NK-92 (cell line): ENCODE measurements around the gene JPH3.
"Not testable (repeated sequence)": the region's sequence is repeated elsewhere in the genome, so short reads cannot be mapped to it uniquely, and the experiment has no call there.

Experiments
- DNase-seq: peaks from one replicate; lab custom pipeline; 2025; ENCODE audit not compliant: unreplicated experiment; lab: John Stamatoyannopoulos, UW

Gene JPH3

DNA sequence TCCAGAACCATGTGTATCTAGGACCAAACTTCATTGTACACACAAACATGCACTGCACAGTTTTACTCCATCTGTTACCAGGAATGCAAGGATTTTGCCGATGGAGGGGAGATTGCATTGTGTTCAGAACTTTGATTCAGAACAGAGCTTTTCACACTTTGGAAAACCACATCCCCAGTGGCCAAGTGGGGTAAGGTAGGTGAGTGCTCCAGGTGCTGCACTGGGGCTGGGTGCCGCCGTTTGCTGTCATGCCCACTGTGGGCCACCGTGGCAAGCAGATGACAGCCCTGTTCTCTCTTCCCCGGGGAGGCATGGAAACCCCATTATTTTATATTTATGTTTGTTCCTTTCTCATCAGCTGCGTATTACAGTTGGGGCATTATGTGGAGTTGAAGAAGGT, 29.3 kb upstream of the JPH3 start:
- DNase-seq: no peak

DNA sequence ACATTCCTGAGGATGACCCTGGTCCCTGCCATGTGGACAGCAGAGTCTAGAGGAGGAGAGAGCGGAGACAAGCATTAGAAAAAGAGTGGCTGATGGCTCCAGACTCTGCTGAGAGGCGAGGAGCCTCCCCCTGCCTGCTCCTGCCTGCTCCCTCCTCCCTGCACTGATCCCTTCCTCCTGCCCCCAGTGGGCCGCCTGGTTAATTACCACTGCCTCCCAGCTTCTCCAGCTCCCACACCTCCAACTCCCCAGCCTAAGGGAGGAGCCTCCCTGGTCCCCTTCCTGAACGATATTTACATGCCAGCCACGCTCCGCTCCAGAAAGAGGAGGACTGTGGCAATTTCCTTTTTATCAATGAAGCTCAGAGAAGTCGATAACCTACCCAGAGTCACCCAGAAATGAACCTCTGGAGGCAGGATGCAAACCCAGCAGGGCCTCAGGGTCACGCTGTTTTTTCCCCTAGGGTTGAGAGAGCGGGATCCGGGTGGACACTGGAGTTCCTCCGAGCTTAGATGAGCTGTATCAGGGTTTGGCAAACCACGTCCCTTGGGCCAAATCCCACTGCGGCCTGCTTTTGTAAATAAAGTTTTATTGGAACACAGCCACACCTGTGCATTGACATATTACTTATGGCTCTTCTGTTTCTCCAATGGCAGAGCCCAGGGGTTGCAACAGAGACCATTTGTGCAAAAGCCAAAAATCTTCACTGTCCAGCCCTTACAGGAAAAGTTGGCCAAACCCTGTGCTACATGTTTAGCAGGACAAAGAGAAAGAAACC, 27.1 kb upstream of the JPH3 start:
- no peak for DNase-seq

GRCh38 chr16:87576171-87576570, 26.1 kb upstream of the JPH3 start:
- DNase-seq: no peak

GRCh38 chr16:87578142-87578930, 24.0 kb upstream of the JPH3 start:
- not testable (repeated sequence) for DNase-seq

DNA sequence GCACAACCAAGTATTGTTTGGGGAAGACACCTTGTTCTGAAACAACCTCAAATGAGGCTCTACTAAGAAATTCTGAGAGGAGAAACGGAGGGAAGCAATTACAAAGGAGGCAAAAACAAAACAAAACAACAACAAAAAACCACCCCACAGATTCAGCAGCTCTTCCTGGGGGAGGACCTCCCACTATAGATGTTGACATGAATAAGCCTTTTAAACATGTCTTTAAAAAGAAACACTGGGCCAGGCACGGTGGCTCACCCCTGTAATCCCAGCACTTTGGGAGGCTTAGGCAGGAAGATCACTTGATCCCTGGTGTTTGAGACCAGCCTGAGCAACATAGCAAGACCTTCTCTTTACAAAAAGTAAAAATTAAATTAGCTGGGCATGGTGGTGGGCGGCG, 22.6 kb upstream of the JPH3 start:
- DNase-seq: no peak

DNA sequence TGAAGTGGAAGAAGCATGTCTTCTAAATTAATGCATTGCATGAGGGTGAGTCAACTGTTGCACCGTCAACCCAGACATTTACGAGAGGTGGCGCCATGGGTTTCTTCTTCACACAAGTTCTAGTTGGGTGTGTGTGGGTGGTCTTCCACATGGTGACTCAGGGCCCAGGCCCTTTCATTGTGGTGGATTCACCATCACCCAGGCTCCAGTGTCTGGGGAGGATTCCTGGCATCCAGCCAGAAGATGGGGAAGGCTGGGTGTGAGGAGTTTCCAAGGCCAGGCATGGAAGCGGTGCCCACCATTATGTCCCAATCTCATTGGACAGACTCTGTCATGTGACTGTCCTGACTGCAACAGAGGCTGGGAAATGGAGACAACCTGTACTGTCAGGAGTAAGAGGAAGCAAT, 21.4 kb upstream of the JPH3 start:
- no peak for DNase-seq

GRCh38 chr16:87581857-87582215, 20.5 kb upstream of the JPH3 start:
- DNase-seq: no peak

GRCh38 chr16:87582216-87582965, 19.9 kb upstream of the JPH3 start:
- no peak for DNase-seq

- DNase-seq: no peak
Measured at GRCh38 chr16:87582966-87583325, 19.4 kb upstream of the JPH3 start.

DNA sequence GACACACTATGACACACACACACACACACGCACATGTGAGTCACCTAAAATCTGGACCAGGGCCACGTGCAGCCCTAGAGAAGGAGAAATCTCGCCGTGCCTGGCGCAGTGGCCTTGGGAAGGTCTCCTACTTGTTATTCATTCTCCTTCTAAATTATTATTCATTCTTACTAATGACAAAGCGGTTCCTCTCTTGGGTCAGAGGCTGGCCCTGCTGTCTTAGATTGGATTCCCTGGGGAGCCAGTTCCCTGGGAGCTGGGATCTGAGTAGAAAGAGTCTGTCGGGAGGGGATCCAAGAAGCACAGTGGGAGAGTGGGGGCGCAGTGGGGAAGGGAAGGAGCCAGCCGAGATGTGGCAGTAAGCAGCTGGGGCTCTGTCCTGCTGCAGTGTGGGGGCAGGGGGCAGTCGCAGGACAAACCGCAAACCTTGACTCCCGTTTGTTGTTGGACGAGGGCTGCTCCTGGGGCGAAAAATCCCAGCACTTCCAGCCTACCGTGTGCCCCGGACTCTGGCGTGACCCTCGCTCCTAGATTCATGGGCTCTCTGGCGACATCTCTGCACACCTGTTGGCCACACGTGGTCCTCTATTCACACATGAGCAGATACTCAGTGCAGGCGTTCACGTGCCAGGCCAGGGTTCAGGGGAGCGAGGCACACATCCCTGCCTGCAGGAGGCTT, 18.7 kb upstream of the JPH3 start:
- no peak for DNase-seq

DNA sequence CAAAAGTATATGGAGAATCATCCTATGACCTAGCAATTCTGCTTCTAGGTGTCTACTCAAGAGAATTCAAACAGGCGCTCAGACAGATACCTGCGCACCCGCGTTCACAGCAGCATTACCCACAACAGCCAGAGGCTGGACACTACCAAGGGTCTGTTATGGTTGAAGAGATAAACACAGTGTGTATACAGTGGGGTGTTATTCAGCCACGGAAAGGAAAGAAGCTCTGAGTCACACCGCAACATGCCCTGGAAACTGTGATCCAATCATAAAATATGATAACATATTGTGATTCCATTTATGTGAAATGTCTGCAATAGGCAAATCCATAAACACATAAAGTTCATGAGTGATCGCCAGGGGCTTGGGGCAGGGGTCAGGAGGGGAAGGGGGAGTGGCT, 18.0 kb upstream of the JPH3 start:
- DNase-seq: no peak

DNA sequence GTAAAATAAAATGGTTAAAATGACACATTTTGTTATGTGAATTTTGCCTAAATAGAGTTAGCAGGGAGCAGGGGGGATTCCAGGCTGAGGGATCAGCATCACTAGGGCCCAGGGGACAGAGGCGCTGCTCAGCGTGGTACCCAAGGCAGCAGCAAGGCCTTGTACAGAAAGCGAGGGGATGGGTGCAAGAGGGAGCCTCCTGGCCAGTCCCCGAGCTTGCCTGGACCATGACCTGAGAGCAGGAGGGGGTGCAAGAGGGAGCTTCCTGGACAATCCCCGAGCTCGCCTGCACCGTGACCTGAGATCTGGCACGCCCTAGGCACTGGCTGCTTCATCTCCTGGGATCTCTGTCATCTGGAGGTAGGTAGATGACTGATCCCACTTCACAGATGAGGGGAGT, 17.3 kb upstream of the JPH3 start:
- no peak for DNase-seq

GRCh38 chr16:87585442-87586200, 16.7 kb upstream of the JPH3 start:
- DNase-seq: no peak

DNA sequence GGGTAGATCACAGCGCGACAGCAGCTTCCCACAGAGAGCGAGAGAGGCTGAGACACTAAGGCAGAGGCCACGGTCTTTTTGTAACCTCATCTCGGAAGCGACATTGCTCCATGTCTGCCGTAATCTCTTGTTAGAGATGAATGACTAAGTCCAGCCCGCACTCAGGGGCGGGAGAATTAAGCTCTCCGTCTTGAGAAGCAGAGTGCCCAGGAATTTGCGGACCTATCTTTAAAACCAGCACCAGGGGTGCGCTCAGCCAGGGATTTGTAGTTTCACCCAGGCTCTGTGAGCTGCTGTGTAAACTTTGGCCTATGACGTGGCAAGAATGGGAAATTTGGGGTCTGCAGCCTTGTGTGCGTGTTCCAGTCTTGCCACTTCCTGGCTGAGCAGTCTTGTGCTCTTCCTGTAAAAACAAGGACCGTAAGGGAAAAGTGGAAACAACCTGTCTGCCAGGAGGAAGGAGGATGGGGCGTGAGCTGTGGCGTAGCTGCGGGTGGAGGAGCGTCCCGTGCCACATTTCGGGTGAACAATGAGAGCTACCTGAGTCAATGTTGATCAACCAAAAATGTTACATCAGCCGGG, 16.0 kb upstream of the JPH3 start:
- no peak for DNase-seq

GRCh38 chr16:87587636-87588035, 14.7 kb upstream of the JPH3 start:
- no peak for DNase-seq

DNA sequence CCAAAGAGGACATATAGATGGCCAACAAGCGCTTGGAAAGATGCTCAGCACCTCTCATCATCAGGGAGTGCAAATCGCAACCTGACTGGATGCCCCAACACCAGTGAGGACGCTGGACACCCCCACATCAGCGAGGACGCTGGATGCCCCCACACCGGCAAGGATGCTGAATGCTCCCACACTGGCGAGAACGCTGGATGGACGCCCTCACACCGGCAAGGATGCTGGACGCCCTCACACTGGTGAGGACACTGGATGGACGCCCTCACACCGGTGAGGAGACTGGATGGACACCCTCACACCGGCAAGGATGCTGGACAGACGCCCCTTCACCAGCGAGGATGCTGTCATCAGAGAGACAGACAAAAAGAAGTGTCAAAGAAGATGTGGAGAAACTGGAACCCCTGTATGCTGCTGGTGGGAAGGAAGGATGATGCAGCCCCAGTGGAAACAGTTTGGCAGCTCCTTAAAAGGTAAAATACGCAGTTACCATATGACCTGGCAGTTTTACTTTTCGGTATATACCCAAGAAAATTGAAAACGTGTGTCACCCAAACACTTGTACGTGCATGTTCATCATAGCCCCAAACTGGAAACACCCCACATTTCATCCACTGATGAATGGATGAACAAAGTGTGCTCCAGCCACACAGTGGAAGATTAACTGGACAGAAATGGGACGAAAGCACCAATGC, 10.1 kb upstream of the JPH3 start:
- no peak for DNase-seq

- DNase-seq: no peak
Measured at GRCh38 chr16:87593710-87594258, 8.5 kb upstream of the JPH3 start.

DNA sequence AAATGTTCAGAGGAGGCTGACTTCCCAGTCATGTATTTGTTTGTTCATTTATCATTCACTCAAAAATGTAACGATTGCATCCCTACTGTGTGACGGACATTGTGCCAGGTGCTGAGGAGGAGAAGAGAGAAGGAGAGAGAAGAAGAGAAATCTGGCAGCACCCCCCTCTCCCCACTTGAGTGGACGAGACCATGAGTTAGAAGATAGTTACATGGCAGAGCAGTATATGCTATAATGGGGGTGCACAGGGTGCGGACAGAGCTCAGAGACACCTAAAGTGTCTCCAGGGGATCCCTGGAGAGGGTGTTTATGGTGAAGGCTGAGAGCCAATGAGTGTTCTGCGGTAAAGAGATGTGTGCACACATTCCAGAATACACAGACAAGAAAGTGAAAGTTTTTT, 6.6 kb upstream of the JPH3 start:
- DNase-seq: no peak

DNA sequence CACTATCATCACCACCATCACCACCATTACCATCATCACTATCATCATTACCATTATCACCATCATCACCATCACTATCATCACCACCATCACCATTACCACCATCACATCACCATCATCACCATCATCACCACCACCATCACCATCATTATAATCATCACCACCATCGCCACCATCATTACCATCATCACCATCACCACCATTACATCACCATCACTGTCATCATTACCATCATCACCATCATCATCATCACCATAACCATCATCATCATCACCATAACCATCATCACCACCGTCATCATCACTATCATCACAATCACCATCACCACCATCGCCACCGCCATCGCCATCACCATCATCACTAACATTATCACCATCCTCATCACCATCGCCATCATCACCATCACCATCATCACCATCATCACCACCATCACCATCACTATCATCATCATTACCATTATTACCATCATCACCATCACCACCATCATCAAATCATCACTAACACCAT, 4.9 kb upstream of the JPH3 start:
- DNase-seq: no peak
